BLaER1 treated with 17β-estradiol and CSF1 and Interleukin-3, amounts not matched to agents 10 nM and 100 nM (cell line): ENCODE results near the gene S100A5.

Experiments used
- H3K27ac ChIP-seq, 11 experiments: shearing (Covaris generic); formaldehyde crosslinking; 2 replicates each; pipeline ENCODE4 v1.8.1; 2022
- H3K27me3 ChIP-seq, 11 experiments: shearing (Covaris generic); formaldehyde crosslinking; 2 replicates each; pipeline ENCODE4 v1.8.1; 2022
- H3K36me3 ChIP-seq, 11 experiments: shearing (Covaris generic); formaldehyde crosslinking; 2 replicates each; pipeline ENCODE4 v1.8.1; 2022
- H3K4me1 ChIP-seq, 10 experiments: shearing (Covaris generic); formaldehyde crosslinking; 2 replicates each; pipeline ENCODE4 v1.8.1; 2022
- H3K4me2 ChIP-seq, 11 experiments: shearing (Covaris generic); formaldehyde crosslinking; 2 replicates each; pipeline ENCODE4 v1.8.1; 2022
- H3K4me3 ChIP-seq, 10 experiments: shearing (Covaris generic); formaldehyde crosslinking; 2 replicates each; pipeline ENCODE4 v1.8.1; 2022
- H3K9ac ChIP-seq, 11 experiments: shearing (Covaris generic); formaldehyde crosslinking; 2 replicates each; pipeline ENCODE4 v1.8.1; 2022
- H3K9me3 ChIP-seq, 11 experiments: shearing (Covaris generic); formaldehyde crosslinking; replicated peaks in 1 of 11; 2 replicates each; pipeline ENCODE4 v1.8.1; 2022
- H4K20me1 ChIP-seq, 11 experiments: shearing (Covaris generic); formaldehyde crosslinking; 2 replicates each; pipeline ENCODE4 v1.8.1; 2022
- Cebpa-rat ChIP-seq, 11 experiments: shearing (Covaris generic); IDR thresholded peaks; 2 replicates each; pipeline ENCODE4 v1.8.1; 2022

S100A5 gene

DNA sequence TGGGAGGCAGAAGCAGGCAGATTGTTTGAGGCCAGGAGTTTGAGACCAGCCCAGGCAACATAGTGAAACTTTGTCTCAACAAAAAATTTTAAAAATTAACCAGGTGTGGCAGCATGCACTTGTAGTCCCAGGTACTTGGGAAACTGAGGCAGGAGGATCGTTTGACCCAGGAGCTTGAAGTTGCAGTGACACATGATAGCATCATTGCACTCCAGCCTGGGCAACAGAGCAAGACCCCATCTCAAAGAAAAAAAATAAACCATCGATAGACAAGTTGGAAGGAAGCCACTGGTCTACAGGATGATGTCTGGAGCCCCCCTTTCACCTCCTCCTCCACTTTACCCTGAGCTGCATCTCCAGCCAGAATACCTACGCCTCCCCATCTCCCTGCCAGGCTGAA is 21.5 kb downstream of the S100A5 start:
- Histone ChIP-seq H3K4me1 (peaks cover 26 to 75% (median 60%) of the 10 kb centered on the region in 10 experiments), H3K9me3 (peaks cover 0 to 11% (median 3%) of the 10 kb centered on the region in 11 experiments; a peak in 9 of 22 replicates), H3K27me3 (no peaks in the 10 kb centered on the region), H3K4me3 (peak overlapping the region in 1 of 10 experiments; percentile 41; a peak in 1 of 20 replicates), H3K36me3 (no peaks in the 10 kb centered on the region), H3K27ac (peak overlapping the region in 8 of 11 experiments; percentile 18 to 83 (median 72); a peak in 15 of 22 replicates), H3K4me2 (peak overlapping the region in 10 of 11 experiments; percentile 1 to 97 (median 74); a peak in 16 of 22 replicates), H4K20me1 (no peaks in the 10 kb centered on the region), H3K9ac (peak overlapping the region in 3 of 11 experiments; percentile 38 to 55 (median 54); a peak in 6 of 22 replicates)
- TF ChIP-seq Cebpa-rat (IDR thresholded peaks at IDR 0.05): no peak

DNA sequence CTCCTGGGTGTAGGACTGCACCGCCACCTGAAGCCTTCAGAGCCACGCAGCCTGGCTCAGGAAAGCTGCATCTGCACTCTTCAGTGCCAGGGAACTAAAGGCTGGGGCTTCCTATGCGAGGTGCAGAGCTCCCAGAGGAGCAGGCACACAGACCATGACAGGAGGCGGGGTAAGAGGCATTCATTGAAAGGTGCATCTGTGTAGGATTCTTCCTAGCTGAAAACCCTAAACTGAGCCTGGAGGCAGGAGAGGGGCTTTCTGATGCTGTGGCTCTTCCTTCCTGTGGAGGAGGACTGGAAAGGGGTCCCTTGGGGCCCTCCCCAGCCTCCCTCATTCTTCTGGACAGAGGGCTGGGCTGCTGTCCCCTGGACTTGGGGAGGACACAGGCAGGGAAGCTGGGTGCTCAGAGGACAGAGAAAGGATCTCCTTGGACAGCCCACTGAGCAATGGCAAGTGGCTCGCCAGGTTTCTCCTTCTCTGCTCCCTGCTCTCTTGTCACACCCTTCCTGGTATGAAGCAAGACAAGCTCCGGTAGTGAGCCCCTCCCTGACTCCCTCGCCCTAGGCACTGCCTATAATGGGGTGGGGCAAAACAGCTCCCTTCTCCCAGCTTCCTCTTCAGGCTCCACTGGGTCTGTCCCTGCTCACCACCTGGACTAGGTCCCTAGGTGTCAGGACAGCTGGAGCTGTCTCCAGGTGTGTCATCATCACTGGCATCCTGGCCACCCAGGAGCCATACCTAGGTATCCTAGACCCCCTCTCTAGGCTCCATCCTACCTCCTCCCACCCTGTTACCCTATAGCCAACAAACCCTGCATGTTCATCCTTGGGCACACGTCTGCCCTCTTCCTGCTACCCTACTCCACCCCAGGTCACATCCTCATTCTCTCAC is 25.0 kb downstream of the S100A5 start:
- Histone ChIP-seq H3K4me2 (peak overlapping the region; percentile 80 to 97 (median 86)), H3K4me3 (peak overlapping the region in 5 of 10 experiments; percentile 19 to 52 (median 35); a peak in 8 of 20 replicates), H3K4me1 (peaks cover 35 to 99% (median 89%) of the 10 kb centered on the region in 10 experiments), H3K36me3 (no peaks in the 10 kb centered on the region), H3K27ac (peak overlapping the region in 10 of 11 experiments; percentile 5 to 83 (median 66); a peak in 19 of 22 replicates), H3K27me3 (no peaks in the 10 kb centered on the region), H4K20me1 (no peaks in the 10 kb centered on the region), H3K9me3 (no peaks in the 10 kb centered on the region), H3K9ac (peak overlapping the region; percentile 18 to 65 (median 55); a peak in 20 of 22 replicates)
- peak in 7 of 11 experiments; percentile 13 to 56 (median 37); a peak in 4 of 22 replicates for TF ChIP-seq Cebpa-rat (IDR thresholded peaks at IDR 0.05)

- Histone ChIP-seq H3K27me3 (no peaks in the 10 kb centered on the region), H3K36me3 (no peaks in the 10 kb centered on the region), H3K4me3 (no peak overlapping the region), H4K20me1 (no peaks in the 10 kb centered on the region), H3K9me3 (no peaks in the 10 kb centered on the region), H3K4me1 (peaks cover 44 to 92% (median 79%) of the 10 kb centered on the region in 10 experiments), H3K9ac (no peak overlapping the region), H3K27ac (peak overlapping the region in 4 of 11 experiments; percentile 30 to 80 (median 41); a peak in 4 of 22 replicates), H3K4me2 (peak overlapping the region; percentile 30 to 97 (median 62); a peak in 16 of 22 replicates)
- TF ChIP-seq Cebpa-rat (IDR thresholded peaks at IDR 0.05): no peak
These were observed 27.1 kb downstream of the S100A5 start for GRCh38 chr1:153513666-153514065.

DNA sequence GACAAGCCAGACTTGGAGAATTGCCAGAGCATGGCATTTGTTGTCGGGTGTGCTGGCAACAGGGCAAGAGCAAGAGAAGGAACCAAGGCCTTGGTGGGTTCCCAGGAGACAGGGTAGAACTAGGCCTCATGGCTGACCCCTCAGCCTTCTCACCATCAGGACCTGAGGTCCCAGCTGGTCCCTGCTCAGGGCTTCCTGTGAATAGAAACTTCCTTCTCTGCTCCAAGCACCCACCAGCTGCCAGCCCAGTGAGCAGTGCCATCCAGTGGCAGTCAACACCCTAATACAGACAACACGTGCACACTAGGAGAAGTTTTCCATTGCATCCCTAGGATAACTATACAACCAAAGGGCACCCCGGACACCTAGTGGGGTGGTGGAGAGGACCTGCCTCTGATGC is 27.7 kb downstream of the S100A5 start:
- Histone ChIP-seq H3K4me1 (peaks cover 37 to 86% (median 73%) of the 10 kb centered on the region in 10 experiments), H3K27me3 (no peaks in the 10 kb centered on the region), H3K9ac (peak overlapping the region in 1 of 11 experiments; percentile 16; a peak in 1 of 22 replicates), H3K4me2 (peak overlapping the region; percentile 30 to 97 (median 62)), H3K27ac (peak overlapping the region in 6 of 11 experiments; percentile 5 to 51 (median 28); a peak in 7 of 22 replicates), H4K20me1 (no peaks in the 10 kb centered on the region), H3K36me3 (no peaks in the 10 kb centered on the region), H3K4me3 (no peak overlapping the region), H3K9me3 (no peaks in the 10 kb centered on the region)
- no peak for TF ChIP-seq Cebpa-rat (IDR thresholded peaks at IDR 0.05)

- H3K4me3 ChIP-seq: no peak overlapping the region
- peak overlapping the region in 9 of 11 experiments; percentile 1 to 90 (median 14); a peak in 11 of 22 replicates for H3K4me2 ChIP-seq
- H3K4me1 ChIP-seq: peaks cover 31 to 74% (median 57%) of the 10 kb centered on the region in 10 experiments
- no peaks in the 10 kb centered on the region for H3K36me3 ChIP-seq
- peak overlapping the region in 1 of 11 experiments; percentile 32; a peak in 5 of 22 replicates for H3K9ac ChIP-seq
- no peak for TF ChIP-seq Cebpa-rat (IDR thresholded peaks at IDR 0.05)
- peak overlapping the region in 4 of 11 experiments; percentile 1 to 33 (median 22); a peak in 2 of 22 replicates for H3K27ac ChIP-seq
- H3K27me3 ChIP-seq: no peaks in the 10 kb centered on the region
- H4K20me1 ChIP-seq: no peaks in the 10 kb centered on the region
- H3K9me3 ChIP-seq: no peaks in the 10 kb centered on the region
These were observed 29.7 kb downstream of the S100A5 start for GRCh38 chr1:153510984-153511410.

GRCh38 chr1:153509729-153510354 is 30.9 kb downstream of the S100A5 start:
- H4K20me1 ChIP-seq: no peaks in the 10 kb centered on the region
- peaks cover 20 to 67% (median 46%) of the 10 kb centered on the region in 10 experiments for H3K4me1 ChIP-seq
- peak overlapping the region in 4 of 11 experiments; percentile 1 to 31 (median 18); a peak in 3 of 22 replicates for H3K4me2 ChIP-seq
- no peak overlapping the region for H3K9ac ChIP-seq
- no peaks in the 10 kb centered on the region for H3K36me3 ChIP-seq
- H3K27me3 ChIP-seq: no peaks in the 10 kb centered on the region
- H3K4me3 ChIP-seq: no peak overlapping the region
- no peak for TF ChIP-seq Cebpa-rat (IDR thresholded peaks at IDR 0.05)
- no peaks in the 10 kb centered on the region for H3K9me3 ChIP-seq
- H3K27ac ChIP-seq: 0 out of 22 replicates have a peak overlapping the region, but pooled peaks of 1 of the 11 experiments have one; percentile 33

DNA sequence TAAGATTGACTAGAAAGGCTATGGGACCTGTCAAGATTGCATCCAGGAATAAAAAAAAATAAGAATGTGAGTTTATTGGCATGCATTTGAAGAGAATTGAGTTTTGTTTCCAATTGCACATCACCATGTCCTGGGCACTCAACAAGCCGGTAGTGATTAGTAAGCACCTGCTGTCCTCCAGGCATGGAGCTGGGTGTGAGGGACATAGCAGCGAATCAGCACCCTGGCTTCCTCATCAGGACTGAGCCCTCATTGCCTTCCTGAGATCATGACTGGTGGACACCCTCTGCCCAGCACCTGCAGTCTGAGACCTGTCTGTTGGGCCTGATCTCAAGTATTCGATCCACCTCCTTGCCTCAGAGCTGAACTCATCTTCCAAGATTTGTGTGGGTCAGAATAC is 31.7 kb downstream of the S100A5 start:
- TF ChIP-seq Cebpa-rat (IDR thresholded peaks at IDR 0.05): no peak
- Histone ChIP-seq H4K20me1 (no peaks in the 10 kb centered on the region), H3K4me2 (no peak overlapping the region), H3K27ac (no peak overlapping the region), H3K9me3 (no peaks in the 10 kb centered on the region), H3K4me3 (no peak overlapping the region), H3K9ac (no peak overlapping the region), H3K27me3 (no peaks in the 10 kb centered on the region), H3K36me3 (no peaks in the 10 kb centered on the region), H3K4me1 (peaks cover 19 to 59% (median 38%) of the 10 kb centered on the region in 10 experiments)

GRCh38 chr1:153507926-153508583 is 32.7 kb downstream of the S100A5 start:
- no peaks in the 10 kb centered on the region for H3K36me3 ChIP-seq
- no peaks in the 10 kb centered on the region for H3K27me3 ChIP-seq
- peak overlapping the region in 1 of 11 experiments; percentile 19; a peak in 2 of 22 replicates for H3K27ac ChIP-seq
- H3K9me3 ChIP-seq: no peaks in the 10 kb centered on the region
- H3K4me2 ChIP-seq: no peak overlapping the region
- no peaks in the 10 kb centered on the region for H4K20me1 ChIP-seq
- peaks cover 15 to 49% (median 28%) of the 10 kb centered on the region in 10 experiments for H3K4me1 ChIP-seq
- TF ChIP-seq Cebpa-rat (IDR thresholded peaks at IDR 0.05): no peak
- H3K9ac ChIP-seq: peak overlapping the region in 7 of 11 experiments; percentile 3 to 44 (median 23); a peak in 7 of 22 replicates
- no peak overlapping the region for H3K4me3 ChIP-seq
